ENCODE data around the gene DPH1.

DPH1 gene

GRCh38 chr17:2027528-2028233 lies 2.3 kb upstream of the DPH1 start:
- no peak for DNase-seq

- DNase-seq = no peak
Measured at GRCh38 chr17:2028234-2028614, 1.7 kb upstream of the DPH1 start.

GRCh38 chr17:2028737-2029136 lies 1.2 kb upstream of the DPH1 start:
- no peak for DNase-seq

- no peak for DNase-seq
Measured at GRCh38 chr17:2030779-2031163, 818 bp downstream of the DPH1 start.

GRCh38 chr17:2033153-2033552 lies 3.2 kb downstream of the DPH1 start:
- DNase-seq = no peak

- DNase-seq = no peak
Measured at GRCh38 chr17:2034157-2034556, 4.2 kb downstream of the DPH1 start.

- DNase-seq = peak; percentile 19
Measured at GRCh38 chr17:2034806-2035540, 5.0 kb downstream of the DPH1 start.

- DNase-seq = no peak
Measured at GRCh38 chr17:2035541-2036488, 5.9 kb downstream of the DPH1 start.

GRCh38 chr17:2037155-2037554 lies 7.2 kb downstream of the DPH1 start:
- DNase-seq = no peak

- no peak for DNase-seq
Measured at GRCh38 chr17:2040219-2040827, 10.4 kb downstream of the DPH1 start.

- DNase-seq = no peak
Measured at GRCh38 chr17:2040942-2041560, 11.1 kb downstream of the DPH1 start.

GRCh38 chr17:2041561-2042389 lies 11.8 kb downstream of the DPH1 start, which contains the start of gene OVCA2:
OVCA2 (plus strand) TSS chr17:2042022; CDS start chr17:2042048, 26 bp downstream.
- DNase-seq = peak; percentile 95

- no peak for DNase-seq
Measured at GRCh38 chr17:2042390-2042847, 12.5 kb downstream of the DPH1 start.

GRCh38 chr17:2042933-2043332 lies 13.0 kb downstream of the DPH1 start:
- no peak for DNase-seq

GRCh38 chr17:2043785-2044184 lies 13.8 kb downstream of the DPH1 start:
- no peak for DNase-seq

GRCh38 chr17:2044263-2044894 lies 14.4 kb downstream of the DPH1 start:
- no peak for DNase-seq

- DNase-seq = no peak
Measured at GRCh38 chr17:2047590-2047989, 17.6 kb downstream of the DPH1 start.

GRCh38 chr17:2048805-2049204 lies 18.9 kb downstream of the DPH1 start:
- no peak for DNase-seq

GRCh38 chr17:2049333-2050299 lies 19.7 kb downstream of the DPH1 start:
- DNase-seq = peak; percentile 80

All from NCI-H1436 (cell line).